CD4-positive, alpha-beta T cell treated with Interleukin-15 for 4 hours (primary cell): ENCODE results near the gene POLE2.
A peak's percentile ranks its signal among the peaks of the same experiment; 100 is the strongest.
"Not testable (repeated sequence)": the region's sequence is repeated elsewhere in the genome, so short reads cannot be mapped to it uniquely, and the experiment has no call there.

ENCODE experiments used
- DNase-seq: peaks from one replicate; pipeline ENCODE4 v3.0.0-alpha.2; 2020; ENCODE audit warnings: low spot score

POLE2 gene

GRCh38 chr14:49659526-49660455 is 28.2 kb downstream of the POLE2 start:
- no peak for DNase-seq

GRCh38 chr14:49657500-49657899 is 30.5 kb downstream of the POLE2 start:
- not testable (repeated sequence) for DNase-seq

- no peak for DNase-seq
Measured at GRCh38 chr14:49654511-49654910, 33.5 kb downstream of the POLE2 start.

GRCh38 chr14:49653508-49653907 is 34.5 kb downstream of the POLE2 start:
- DNase-seq = no peak

GRCh38 chr14:49642163-49642562 is 45.9 kb downstream of the POLE2 start:
- DNase-seq = no peak

GRCh38 chr14:49641697-49642129 is 46.3 kb downstream of the POLE2 start:
- DNase-seq = no peak

GRCh38 chr14:49640540-49641417 is 47.2 kb downstream of the POLE2 start:
- DNase-seq = no peak

GRCh38 chr14:49637534-49638078 is 50.4 kb downstream of the POLE2 start:
- DNase-seq = no peak

GRCh38 chr14:49636866-49637265 is 51.1 kb downstream of the POLE2 start:
- no peak for DNase-seq

- DNase-seq = peak; percentile 69
Measured at GRCh38 chr14:49634547-49635334, 53.3 kb downstream of the POLE2 start, which contains the start of gene DNAAF2. TSS of gene DNAAF2 (minus strand) at chr14:49635244. CDS start at chr14:49635149, 95 bp downstream.

- DNase-seq = peak; percentile 95
Measured at GRCh38 chr14:49633640-49634546, 54.1 kb downstream of the POLE2 start.

- peak; percentile 77 for DNase-seq
Measured at GRCh38 chr14:49623941-49624839, 63.8 kb downstream of the POLE2 start.

GRCh38 chr14:49623387-49623786 is 64.6 kb downstream of the POLE2 start:
- DNase-seq = no peak

- DNase-seq = no peak
Measured at GRCh38 chr14:49622022-49622607, 65.9 kb downstream of the POLE2 start.

GRCh38 chr14:49621114-49621881 is 66.7 kb downstream of the POLE2 start:
- peak; percentile 57 for DNase-seq

- DNase-seq = peak; percentile 97
Measured at GRCh38 chr14:49620182-49621113, 67.6 kb downstream of the POLE2 start, which contains the start of the genes MGAT2 and RPL36AL. TSS of gene MGAT2 (plus strand) at chr14:49620799. CDS start at chr14:49621269, 470 bp downstream. TSS of gene RPL36AL (minus strand) at chr14:49620626. CDS start at chr14:49619104, 1,522 bp downstream.

- no peak for DNase-seq
Measured at GRCh38 chr14:49619730-49620129, 68.3 kb downstream of the POLE2 start.
